H9 (cell line): Measurements from ENCODE around the gene SDR42E2. TPM values are rescaled to one million over a fixed set of nuclear protein-coding genes. Genes with fewer than 3 reads are reported as not detected.

Source experiments
- DNase-seq: peaks from one replicate; pipeline ENCODE4 v3.0.0-alpha.2; 2017
- H2AFZ ChIP-seq: one replicate; pipeline ENCODE4 v1.6.1; 2013; ENCODE audit warnings: mild to moderate bottlenecking, low read length, control low read depth, moderate library complexity
- H2AK5ac ChIP-seq: 2 replicates; pipeline ENCODE4 v1.6.1; 2013; ENCODE audit warnings: low read length, control low read depth, mixed read lengths; ENCODE audit not compliant: insufficient read length
- H2BK120ac ChIP-seq: one replicate; pipeline ENCODE4 v1.6.1; 2013; ENCODE audit warnings: low read depth, mild to moderate bottlenecking, low read length, control low read depth, inconsistent platforms; ENCODE audit not compliant: poor library complexity, severe bottlenecking
- H2BK12ac ChIP-seq: 2 replicates; pipeline ENCODE4 v1.6.1; 2013; ENCODE audit warnings: low read length, control low read depth, mixed read lengths, low read depth; ENCODE audit not compliant: insufficient read length
- H2BK15ac ChIP-seq: 2 replicates; pipeline ENCODE4 v1.6.1; 2013; ENCODE audit warnings: low read depth, low read length, control low read depth
- H2BK20ac ChIP-seq: one replicate; pipeline ENCODE4 v1.6.1; 2013; ENCODE audit warnings: low read depth, mild to moderate bottlenecking, low read length, control low read depth, inconsistent platforms; ENCODE audit not compliant: poor library complexity, severe bottlenecking
- H2BK5ac ChIP-seq: 2 replicates; pipeline ENCODE4 v1.6.1; 2013; ENCODE audit warnings: low read length, control low read depth, mixed read lengths; ENCODE audit not compliant: insufficient read length
- H3K14ac ChIP-seq: 2 replicates; pipeline ENCODE4 v1.6.1; 2013; ENCODE audit warnings: low read length, control low read depth; ENCODE audit not compliant: insufficient read depth
- H3K18ac ChIP-seq: 2 replicates; pipeline ENCODE4 v1.6.1; 2013; ENCODE audit warnings: low read depth, mild to moderate bottlenecking, mixed read lengths, low read length, control low read depth; ENCODE audit not compliant: insufficient read length
- H3K23ac ChIP-seq: 2 replicates; pipeline ENCODE4 v1.6.1; 2013; ENCODE audit warnings: low read length, control low read depth, mixed read lengths, low read depth; ENCODE audit not compliant: insufficient read length
- H3K23me2 ChIP-seq: 2 replicates; pipeline ENCODE4 v1.6.1; 2013; ENCODE audit warnings: low read depth, mild to moderate bottlenecking, mixed read lengths, low read length, control low read depth; ENCODE audit not compliant: insufficient read length, poor library complexity, severe bottlenecking
- H3K27ac ChIP-seq: 2 replicates; pipeline ENCODE4 v1.5.1; 2013; ENCODE audit warnings: low read length, control low read depth, mixed read lengths, low read depth; ENCODE audit not compliant: insufficient read length
- H3K27me3 ChIP-seq: 2 replicates; pipeline ENCODE4 v1.6.1; 2013; ENCODE audit warnings: low read length, control low read depth, inconsistent platforms; ENCODE audit not compliant: insufficient read depth
- H3K4ac ChIP-seq: 2 replicates; pipeline ENCODE4 v1.6.1; 2013; ENCODE audit warnings: low read depth, mild to moderate bottlenecking, control low read depth, inconsistent platforms, low read length, moderate library complexity
- H3K4me1 ChIP-seq: 2 replicates; pipeline ENCODE4 v1.6.1; 2013; ENCODE audit warnings: low read length, control low read depth, inconsistent platforms; ENCODE audit not compliant: insufficient read depth
- H3K4me2 ChIP-seq: 2 replicates; pipeline ENCODE4 v1.6.1; 2013; ENCODE audit warnings: low read length, control low read depth, mixed read lengths; ENCODE audit not compliant: insufficient read length, insufficient read depth
- H3K56ac ChIP-seq: 2 replicates; pipeline ENCODE4 v1.6.1; 2013; ENCODE audit warnings: low read depth, mild to moderate bottlenecking, mixed read lengths, low read length, control low read depth; ENCODE audit not compliant: insufficient read length
- H3K79me1 ChIP-seq: 2 replicates; pipeline ENCODE4 v1.6.1; 2013; ENCODE audit warnings: low read depth, mild to moderate bottlenecking, moderate library complexity, low read length, control low read depth, inconsistent platforms; ENCODE audit not compliant: insufficient read depth, poor library complexity, severe bottlenecking
- H3K79me2 ChIP-seq: 2 replicates; pipeline ENCODE4 v1.6.1; 2013; ENCODE audit warnings: low read length, control low read depth, inconsistent platforms; ENCODE audit not compliant: insufficient read depth
- H3K9ac ChIP-seq: 2 replicates; pipeline ENCODE4 v1.6.1; 2013; ENCODE audit warnings: low read length, control low read depth, mixed read lengths; ENCODE audit not compliant: insufficient read length; ENCODE audit errors: extremely low read depth
- H3K9me3 ChIP-seq: one replicate; pipeline ENCODE4 v1.6.1; 2013; ENCODE audit warnings: low read depth, low read length, inconsistent platforms; ENCODE audit not compliant: control insufficient read depth
- H3T11ph ChIP-seq: one replicate; pipeline ENCODE4 v1.6.1; 2013; ENCODE audit warnings: mild to moderate bottlenecking, low read length, control low read depth, inconsistent platforms
- H4K20me1 ChIP-seq: one replicate; pipeline ENCODE4 v1.6.1; 2013; ENCODE audit not compliant: control insufficient read depth, insufficient read length, insufficient read depth
- H4K5ac ChIP-seq: 2 replicates; pipeline ENCODE4 v1.6.1; 2013; ENCODE audit warnings: low read depth, mild to moderate bottlenecking, mixed read lengths, low read length, control low read depth; ENCODE audit not compliant: insufficient read length
- H4K8ac ChIP-seq: replicated peaks from 2 replicates; pipeline ENCODE4 v1.6.1; 2013; ENCODE audit warnings: low read length, control low read depth, mixed read lengths, low read depth; ENCODE audit not compliant: insufficient read length
- H4K91ac ChIP-seq: 2 replicates; pipeline ENCODE4 v1.6.1; 2013; ENCODE audit warnings: low read depth, mild to moderate bottlenecking, moderate library complexity, mixed read lengths, low read length, control low read depth; ENCODE audit not compliant: insufficient read length
- H3K27ac Mint-ChIP-seq, 3 experiments: 2 replicates in 2 of 3; 3 replicates in 1 of 3; pipeline ENCODE4 v1.8.0; 2020 to 2021; ENCODE audit warnings: mixed read lengths in 3 of 3, mild to moderate bottlenecking in 1 of 3, moderate library complexity in 1 of 3
- H3K27me3 Mint-ChIP-seq: 2 replicates; pipeline ENCODE4 v1.8.0; 2021; ENCODE audit warnings: low read depth, mild to moderate bottlenecking, moderate library complexity, mixed read lengths
- H3K36me3 Mint-ChIP-seq, 3 experiments: 2 replicates in 2 of 3; 3 replicates in 1 of 3; pipeline ENCODE4 v1.8.0; 2020 to 2021; ENCODE audit warnings: low read depth in 3 of 3, mixed read lengths in 3 of 3; ENCODE audit not compliant: insufficient read depth in 1 of 3
- H3K4me1 Mint-ChIP-seq, 2 experiments: 2 replicates each; pipeline ENCODE4 v1.8.0; 2020; ENCODE audit warnings: mixed read lengths in 2 of 2
- H3K4me3 Mint-ChIP-seq, 2 experiments: 2 replicates in 1 of 2; 3 replicates in 1 of 2; pipeline ENCODE4 v1.8.0; 2020 to 2021; ENCODE audit warnings: mild to moderate bottlenecking in 2 of 2, mixed read lengths in 2 of 2, moderate library complexity in 1 of 2
- H3K9me3 Mint-ChIP-seq, 2 experiments: 2 replicates in 1 of 2; 3 replicates in 1 of 2; pipeline ENCODE4 v1.8.0; 2020; ENCODE audit warnings: mild to moderate bottlenecking in 2 of 2, mixed read lengths in 2 of 2, moderate library complexity in 1 of 2
- CTCF ChIP-seq: fragments of 200-600 bp; sonication (generic); conservative IDR thresholded peaks from 3 replicates; pipeline ENCODE4 v1.8.0; 2021; ENCODE audit warnings: antibody characterized with exemption, mild to moderate bottlenecking
- WGBS: extraction: QIAGEN DNeasy Blood & Tissue Kit; methylation state at CpG from one replicate; pipeline ENCODE4 v1.1.7; 2013; ENCODE audit warnings: missing lambda C conversion rate, low lambda C conversion rate, mixed read lengths; ENCODE audit not compliant: insufficient read length; ENCODE audit errors: extremely low coverage; 5-methylcytosine and 5-hydroxymethylcytosine counted together
- total RNA-seq: library from RNA; stranded (reverse); gene quantifications from 2 replicates; pipeline ENCODE4 v1.2.1, GENCODE V29; 2021

Gene SDR42E2
- total RNA-seq, 1 experiment from 2014 or later, result 0.09 TPM

GRCh38 chr16:22164482-22164881 is 2.2 kb downstream of the SDR42E2 start:
- no peak overlapping the region for H3K23ac ChIP-seq
- H2BK120ac ChIP-seq, result no peak overlapping the region
- H3K79me2 ChIP-seq, result no peaks in the 10 kb centered on the region
- H3K27me3 Mint-ChIP-seq, result peaks cover 43% of the 10 kb centered on the region
- H3T11ph ChIP-seq, result no peak overlapping the region
- no peak overlapping the region for H2BK20ac ChIP-seq
- no peaks in the 10 kb centered on the region for H4K20me1 ChIP-seq
- no peak overlapping the region for H3K27ac Mint-ChIP-seq
- H4K5ac ChIP-seq, result no peak overlapping the region
- H3K4ac ChIP-seq, result no peak overlapping the region
- H3K27me3 ChIP-seq, result no peaks in the 10 kb centered on the region; the same call in 1 of the 2 replicates
- H3K9me3 Mint-ChIP-seq, result no peaks in the 10 kb centered on the region; a peak in 2 of 5 replicates
- H2AFZ ChIP-seq, result no peak overlapping the region
- no peak overlapping the region for H2AK5ac ChIP-seq
- DNase-seq, result no peak
- peaks cover 0 to 4% (median 0%) of the 10 kb centered on the region in 3 experiments; a peak in 3 of 7 replicates for H3K36me3 Mint-ChIP-seq
- no peaks in the 10 kb centered on the region for H3K4me1 ChIP-seq
- no peak overlapping the region for H4K91ac ChIP-seq
- no peak overlapping the region for H3K9ac ChIP-seq
- H3K23me2 ChIP-seq, result no peaks in the 10 kb centered on the region
- H2BK5ac ChIP-seq, result no peak overlapping the region
- no peak overlapping the region for H3K27ac ChIP-seq
- WGBS, result no CpG with 5 or more reads among the region's 5 CpGs
- no peaks in the 10 kb centered on the region for H3K9me3 ChIP-seq
- no peak overlapping the region for H2BK12ac ChIP-seq
- H4K8ac ChIP-seq, result no peak overlapping the region
- H3K79me1 ChIP-seq, result no peaks in the 10 kb centered on the region
- no peak for TF ChIP-seq CTCF
- H3K4me3 Mint-ChIP-seq, result no peak overlapping the region
- no peak overlapping the region for H2BK15ac ChIP-seq
- no peak overlapping the region for H3K18ac ChIP-seq
- no peak overlapping the region for H3K14ac ChIP-seq
- H3K4me2 ChIP-seq, result no peak overlapping the region
- no peak overlapping the region for H3K56ac ChIP-seq
- H3K4me1 Mint-ChIP-seq, result peaks cover 0 to 2% of the 10 kb centered on the region in 2 experiments; a peak in 1 of 4 replicates
